HG03045 (cell line): ENCODE data around the gene LMO1.

Source experiments
- ATAC-seq: cut with Tn5 transposase; IDR thresholded peaks from one replicate; pipeline ENCODE4 v1.9.1; 2021; ENCODE audit warnings: mild to moderate bottlenecking, moderate library complexity; ENCODE audit not compliant: unreplicated experiment

LMO1 gene

DNA sequence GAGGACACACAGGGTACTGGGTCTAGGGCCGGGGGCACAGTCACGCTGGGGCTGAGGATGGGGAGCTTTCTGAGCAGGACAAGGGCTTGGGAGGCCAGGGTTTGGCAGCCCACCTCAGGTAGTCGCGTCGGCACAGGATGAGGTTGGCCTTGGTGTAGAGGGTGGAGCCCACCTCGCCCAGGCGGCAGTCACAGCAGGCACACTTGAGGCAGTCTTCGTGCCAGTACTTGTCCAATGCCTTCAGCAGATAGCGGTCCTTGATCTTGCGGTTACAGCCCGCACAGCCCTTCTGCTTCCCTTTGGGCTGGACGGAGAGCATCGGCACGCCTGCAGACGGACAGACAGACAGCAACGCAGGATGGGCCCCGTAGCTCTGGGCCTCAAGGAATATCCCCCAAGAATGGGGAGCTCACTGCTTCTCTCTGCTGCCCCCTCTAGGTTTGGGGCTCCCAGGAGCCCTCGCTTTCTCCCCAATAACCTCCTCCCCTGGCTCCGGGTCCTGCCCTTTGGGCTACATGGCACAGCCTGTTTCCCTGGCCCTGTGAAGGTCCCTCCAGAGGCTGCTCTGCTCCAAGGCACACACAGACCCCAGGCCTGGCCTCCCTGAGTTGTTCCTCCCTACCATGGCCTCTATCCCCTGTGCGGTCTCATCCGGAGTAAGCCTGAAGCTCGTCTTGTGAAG lies 33.4 kb downstream of the LMO1 start:
- no peak for ATAC-seq

GRCh38 chr11:8229299-8230177 lies 34.1 kb downstream of the LMO1 start:
- ATAC-seq: no peak

DNA sequence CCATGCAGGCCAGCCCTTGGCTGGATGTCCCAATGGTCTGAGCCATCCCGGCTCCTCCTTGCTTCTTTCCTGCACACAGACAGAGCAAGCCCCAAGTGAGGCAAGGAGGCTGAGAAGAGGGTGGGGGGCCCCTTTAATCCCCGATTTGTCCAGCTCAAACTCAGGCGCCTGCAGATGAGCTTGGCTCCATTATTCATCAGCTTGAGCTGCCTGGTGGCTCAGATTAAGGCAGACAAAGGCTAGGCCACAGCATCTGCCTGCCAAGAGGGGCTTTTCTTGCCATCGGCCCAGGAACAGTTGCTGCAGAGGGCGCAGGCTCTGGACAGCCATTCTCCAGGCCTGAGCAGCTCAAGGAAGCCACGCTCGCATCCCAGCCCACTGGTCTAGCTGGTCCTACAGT lies 35.4 kb downstream of the LMO1 start:
- ATAC-seq: no peak

- ATAC-seq: no peak
Measured at GRCh38 chr11:8227156-8228152, 36.2 kb downstream of the LMO1 start.

- ATAC-seq: no peak
Measured at GRCh38 chr11:8225589-8226036, 38.1 kb downstream of the LMO1 start.

- no peak for ATAC-seq
Measured at GRCh38 chr11:8224711-8225110, 39.0 kb downstream of the LMO1 start.

- no peak for ATAC-seq
Measured at GRCh38 chr11:8224161-8224591, 39.5 kb downstream of the LMO1 start.

DNA sequence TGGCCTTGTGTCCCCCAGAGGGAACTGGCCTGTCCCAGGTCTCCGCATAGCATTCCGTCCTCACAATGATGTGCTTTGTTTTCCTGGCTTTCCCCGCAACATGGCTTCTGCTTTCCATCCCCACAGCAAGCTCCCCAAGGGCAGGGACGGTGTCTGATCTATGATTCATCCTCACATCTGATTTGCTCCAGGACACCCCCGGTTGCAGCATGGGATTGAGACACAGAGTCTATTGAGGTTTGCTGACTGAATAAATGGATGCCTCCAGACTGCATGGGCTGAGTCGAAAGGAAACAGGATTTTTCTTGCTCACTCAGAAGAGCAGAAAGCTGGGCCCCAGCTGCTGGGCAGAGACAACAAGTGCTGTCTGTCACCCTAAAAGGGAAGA lies 40.2 kb downstream of the LMO1 start:
- ATAC-seq: no peak

GRCh38 chr11:8222820-8223512 lies 40.7 kb downstream of the LMO1 start:
- no peak for ATAC-seq

GRCh38 chr11:8221917-8222495 lies 41.7 kb downstream of the LMO1 start:
- no peak for ATAC-seq

DNA sequence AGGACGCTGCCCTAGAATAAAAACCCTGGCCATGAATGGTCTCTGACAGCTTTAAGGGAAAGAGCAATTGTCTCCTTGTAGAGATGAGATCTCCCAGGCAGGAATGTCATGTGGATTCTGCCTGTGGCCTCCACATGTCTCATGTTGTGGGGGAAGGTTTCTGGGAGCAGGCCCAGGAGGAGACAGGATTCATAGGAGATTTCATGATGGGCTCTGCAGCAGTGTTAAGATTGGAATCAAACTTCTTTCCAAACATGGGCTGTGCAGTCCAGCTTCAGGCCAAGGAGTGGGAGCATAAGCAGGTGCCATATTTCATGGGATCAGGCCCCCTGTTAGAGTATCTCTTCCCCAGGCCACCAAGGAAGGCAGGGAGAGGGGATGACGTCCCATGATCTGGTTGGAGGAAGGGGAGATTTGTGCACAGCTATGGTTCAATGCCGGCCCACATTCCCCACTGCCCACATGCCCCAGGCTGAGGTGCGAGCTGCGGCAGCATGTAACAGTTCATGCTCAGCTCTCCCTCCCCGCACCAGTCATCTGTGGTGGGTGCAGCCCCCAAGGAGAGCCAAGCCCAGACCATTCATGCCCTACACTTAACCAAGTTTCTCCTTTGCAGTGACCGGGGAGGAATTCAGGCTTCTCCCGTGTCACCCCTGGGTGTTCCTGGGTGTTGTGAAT lies 42.5 kb downstream of the LMO1 start:
- ATAC-seq: no peak

DNA sequence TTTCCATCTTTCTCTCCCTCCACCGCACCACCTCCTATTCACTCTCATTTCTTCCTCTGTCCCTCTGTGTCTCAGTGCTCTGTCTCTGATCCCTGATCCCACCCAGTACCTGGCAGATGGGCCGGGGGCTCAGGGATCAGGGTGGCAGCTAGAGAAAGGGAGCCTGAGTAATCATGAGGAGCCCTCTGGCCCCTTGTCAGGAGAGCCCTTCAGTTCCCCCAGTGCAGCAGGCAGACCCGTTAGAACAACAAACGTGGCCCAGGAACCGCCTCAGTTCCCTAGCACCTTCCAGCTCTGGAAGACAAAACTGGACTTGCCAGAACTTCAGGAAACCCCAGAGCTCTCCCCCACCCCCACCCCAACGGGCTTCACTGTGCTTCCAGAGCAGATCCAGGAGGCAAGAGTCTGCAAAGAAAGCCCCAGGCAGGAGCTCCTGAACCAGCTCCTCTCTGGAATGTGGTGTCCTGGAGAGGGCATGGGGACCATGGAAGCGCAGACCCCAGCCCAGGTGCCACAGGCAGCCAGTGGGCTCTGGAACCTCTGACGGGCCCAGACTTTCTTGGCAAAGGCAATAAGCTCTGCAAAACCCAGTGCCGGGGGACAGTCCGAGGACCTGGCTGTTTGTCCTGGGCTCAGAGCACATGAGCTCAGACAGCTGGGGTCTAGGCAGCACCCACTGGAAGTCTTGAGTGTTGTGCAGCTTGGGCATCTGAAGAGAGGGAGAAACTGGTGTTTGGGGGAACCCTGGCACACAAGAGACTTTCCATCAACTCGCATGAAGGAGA lies 43.2 kb downstream of the LMO1 start:
- no peak for ATAC-seq

- peak; percentile 51 for ATAC-seq
Measured at GRCh38 chr11:8219257-8220021, 44.2 kb downstream of the LMO1 start.

DNA sequence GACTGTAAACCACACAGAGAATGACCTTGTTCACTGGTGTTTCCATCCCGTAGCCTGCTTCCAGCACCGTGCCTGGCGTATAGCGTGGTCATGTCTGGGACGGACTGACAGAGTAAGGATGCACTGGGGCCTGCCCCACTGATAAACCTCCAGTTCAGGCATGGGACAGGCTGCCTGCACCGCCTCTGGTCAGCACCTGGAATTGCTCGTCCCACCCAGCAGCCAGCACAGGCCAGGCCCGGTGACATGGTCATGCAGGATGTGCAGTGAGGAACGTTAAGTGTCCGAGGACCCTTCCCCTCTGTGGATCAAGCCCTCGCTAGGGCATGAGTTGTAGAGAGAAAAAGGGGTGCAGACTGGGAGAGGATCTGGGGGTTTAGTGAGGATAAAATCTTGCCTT lies 44.8 kb downstream of the LMO1 start:
- no peak for ATAC-seq

DNA sequence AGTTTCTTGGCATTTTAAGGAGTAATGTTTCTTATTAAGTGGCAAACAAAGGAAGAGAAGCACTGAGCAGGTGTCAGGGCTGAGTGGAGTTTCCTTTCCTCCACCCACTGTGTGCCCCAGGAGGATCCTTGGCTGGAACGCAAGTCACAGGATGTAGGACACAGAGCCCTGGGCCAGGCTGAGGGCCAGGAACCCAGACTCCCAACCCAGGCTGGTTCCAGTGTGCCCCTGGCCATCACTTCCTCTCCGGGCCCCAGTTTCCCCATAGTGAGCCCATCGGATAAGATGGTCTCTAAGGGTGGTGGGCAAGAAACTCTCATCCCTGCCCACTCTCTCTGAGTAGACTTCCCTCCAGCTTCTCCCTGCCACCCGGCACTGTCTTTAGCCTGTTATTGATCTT lies 45.3 kb downstream of the LMO1 start:
- no peak for ATAC-seq

- no peak for ATAC-seq
Measured at GRCh38 chr11:8217926-8218325, 45.8 kb downstream of the LMO1 start.

GRCh38 chr11:8217136-8217535 lies 46.5 kb downstream of the LMO1 start:
- no peak for ATAC-seq

DNA sequence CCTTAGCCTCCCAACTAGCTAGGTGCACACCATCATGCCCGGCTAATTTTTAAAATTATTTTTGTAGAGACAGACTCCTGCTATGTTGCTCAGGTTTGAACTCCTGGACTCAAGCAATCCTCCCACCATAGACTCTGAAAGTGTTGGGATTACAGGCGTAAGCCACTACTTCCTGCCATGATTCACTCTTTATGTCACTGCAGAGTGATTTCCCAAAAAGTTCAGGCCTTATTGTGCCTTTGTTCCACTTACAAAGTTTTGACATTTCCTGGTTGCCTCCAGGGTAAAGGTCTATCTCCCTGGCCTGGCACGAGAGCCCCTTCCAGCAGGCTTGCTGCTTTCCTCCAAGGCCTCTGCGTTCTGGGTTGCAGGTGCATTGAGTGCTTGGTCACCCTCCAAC lies 50.3 kb downstream of the LMO1 start:
- no peak for ATAC-seq
